Measurements from ENCODE around the gene HDHD2.

GRCh38 chr18:47067648-47068047 lies 82.7 kb downstream of the HDHD2 start:
- TF ChIP-seq POLR2A (IDR thresholded peaks at IDR 0.05) = no peak
- TF ChIP-seq, protein P1, sequence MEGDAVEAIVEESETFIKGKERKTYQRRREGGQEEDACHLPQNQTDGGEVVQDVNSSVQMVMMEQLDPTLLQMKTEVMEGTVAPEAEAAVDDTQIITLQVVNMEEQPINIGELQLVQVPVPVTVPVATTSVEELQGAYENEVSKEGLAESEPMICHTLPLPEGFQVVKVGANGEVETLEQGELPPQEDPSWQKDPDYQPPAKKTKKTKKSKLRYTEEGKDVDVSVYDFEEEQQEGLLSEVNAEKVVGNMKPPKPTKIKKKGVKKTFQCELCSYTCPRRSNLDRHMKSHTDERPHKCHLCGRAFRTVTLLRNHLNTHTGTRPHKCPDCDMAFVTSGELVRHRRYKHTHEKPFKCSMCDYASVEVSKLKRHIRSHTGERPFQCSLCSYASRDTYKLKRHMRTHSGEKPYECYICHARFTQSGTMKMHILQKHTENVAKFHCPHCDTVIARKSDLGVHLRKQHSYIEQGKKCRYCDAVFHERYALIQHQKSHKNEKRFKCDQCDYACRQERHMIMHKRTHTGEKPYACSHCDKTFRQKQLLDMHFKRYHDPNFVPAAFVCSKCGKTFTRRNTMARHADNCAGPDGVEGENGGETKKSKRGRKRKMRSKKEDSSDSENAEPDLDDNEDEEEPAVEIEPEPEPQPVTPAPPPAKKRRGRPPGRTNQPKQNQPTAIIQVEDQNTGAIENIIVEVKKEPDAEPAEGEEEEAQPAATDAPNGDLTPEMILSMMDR (IDR thresholded peaks at IDR 0.05) = no peak
